WTC11 (cell line): Measurements from ENCODE around the gene NPAS3.

ENCODE experiments used
- ARID4B ChIP-seq: sonication (generic); formaldehyde crosslinking; IDR thresholded peaks from 2 replicates; pipeline ENCODE4 v1.8.0; 2023; ENCODE audit warnings: missing genetic modification reagents, mild to moderate bottlenecking, borderline replicate concordance
- ATF1 ChIP-seq: sonication (generic); formaldehyde crosslinking; IDR thresholded peaks from 2 replicates; pipeline ENCODE4 v1.8.1; 2023; ENCODE audit warnings: mild to moderate bottlenecking, moderate library complexity, missing genetic modification reagents
- ATF2 ChIP-seq: sonication (generic); formaldehyde crosslinking; IDR thresholded peaks from 2 replicates; pipeline ENCODE4 v1.8.1; 2022; ENCODE audit warnings: low read depth, missing genetic modification reagents, borderline replicate concordance
- ATF3 ChIP-seq: sonication (generic); formaldehyde crosslinking; conservative IDR thresholded peaks from 2 replicates; pipeline ENCODE4 v1.8.1; 2022; ENCODE audit warnings: mild to moderate bottlenecking, missing genetic modification reagents
- CBFB ChIP-seq: sonication (generic); formaldehyde crosslinking; IDR thresholded peaks from 2 replicates; pipeline ENCODE4 v1.8.1; 2022; ENCODE audit warnings: mild to moderate bottlenecking, low read depth, missing genetic modification reagents
- CTCF ChIP-seq: fragments of 200-600 bp; IDR thresholded peaks from 2 replicates; pipeline ENCODE4 v1.8.0; 2022; ENCODE audit warnings: antibody characterized with exemption
- E2F4 ChIP-seq: sonication (generic); formaldehyde crosslinking; IDR thresholded peaks from 2 replicates; pipeline ENCODE4 v1.8.1; 2022; ENCODE audit warnings: low read depth, mild to moderate bottlenecking, moderate library complexity, missing genetic modification reagents, borderline replicate concordance
- JUN ChIP-seq: sonication (generic); formaldehyde crosslinking; IDR thresholded peaks from 2 replicates; pipeline ENCODE4 v1.8.0; 2023; ENCODE audit warnings: mild to moderate bottlenecking, missing genetic modification reagents
- NR3C1 ChIP-seq: sonication (generic); formaldehyde crosslinking; conservative IDR thresholded peaks from 2 replicates; pipeline ENCODE4 v1.8.1; 2023; ENCODE audit warnings: low read depth, mild to moderate bottlenecking, missing genetic modification reagents
- ZNF317 ChIP-seq: sonication (generic); formaldehyde crosslinking; IDR thresholded peaks from 2 replicates; pipeline ENCODE4 v1.8.1; 2023; ENCODE audit warnings: low read depth, mild to moderate bottlenecking, moderate library complexity, missing genetic modification reagents, borderline replicate concordance
- TF ChIP-seq, protein P1 (sequence below): sonication (generic); formaldehyde crosslinking; IDR thresholded peaks from 2 replicates; pipeline ENCODE4 v1.8.0; 2022; ENCODE audit warnings: mild to moderate bottlenecking, missing genetic modification reagents
- TF ChIP-seq, protein P2 (sequence below): sonication (generic); formaldehyde crosslinking; conservative IDR thresholded peaks from 2 replicates; pipeline ENCODE4 v1.8.1; 2023; ENCODE audit warnings: mild to moderate bottlenecking, low read depth, missing genetic modification reagents, moderate library complexity
- TF ChIP-seq, protein P3 (sequence below): sonication (generic); formaldehyde crosslinking; IDR thresholded peaks from 2 replicates; pipeline ENCODE4 v1.8.0; 2022; ENCODE audit warnings: missing genetic modification reagents

DNA sequence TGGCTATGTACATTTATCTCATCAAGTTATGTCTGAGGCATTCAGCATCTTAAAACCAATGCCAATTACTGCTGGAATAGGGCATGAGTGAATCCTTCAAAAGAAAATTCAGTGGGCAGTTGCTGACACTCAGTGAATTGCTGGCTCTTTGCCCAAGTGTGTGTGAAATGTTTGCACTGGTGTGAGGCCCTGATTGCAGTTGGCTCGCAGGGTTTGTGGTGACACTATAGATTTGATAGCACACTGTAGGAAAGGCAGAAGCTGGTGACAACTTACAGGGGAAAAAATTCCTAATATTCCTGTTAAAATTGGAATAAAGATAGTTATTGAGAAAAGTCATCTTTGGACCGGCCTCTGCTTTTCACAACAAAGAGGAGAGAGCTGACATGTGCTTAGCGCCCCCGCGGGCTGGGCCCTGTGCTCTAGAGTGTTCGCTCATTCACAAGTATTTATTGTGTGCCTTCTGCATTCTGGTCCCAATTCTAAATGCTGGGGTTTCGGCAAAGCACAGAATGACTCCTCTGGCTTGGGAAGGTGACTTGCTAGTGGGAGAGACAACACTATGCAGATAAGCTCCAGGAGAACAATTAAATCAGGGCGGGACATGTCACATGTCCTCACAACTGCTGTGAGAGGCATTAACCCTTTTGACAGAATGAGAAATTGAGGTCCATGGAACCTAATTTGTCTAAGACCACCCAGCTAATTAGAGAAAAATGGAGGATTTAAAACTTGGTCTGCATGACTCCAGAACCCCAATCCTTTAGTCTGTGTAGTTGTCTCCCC is 418.7 kb downstream of the NPAS3 start:
- TF ChIP-seq JUN (CRISPR knock-in tag) (no peak), ZNF317 (CRISPR knock-in tag) (no peak), ATF2 (CRISPR knock-in tag) (no peak), NR3C1 (CRISPR knock-in tag) (no peak), ATF3 (CRISPR knock-in tag) (no peak), CTCF (no peak), ATF1 (CRISPR knock-in tag) (no peak), E2F4 (no peak), ARID4B (CRISPR knock-in tag) (no peak), CBFB (CRISPR knock-in tag) (no peak)
- TF ChIP-seq, protein P1, sequence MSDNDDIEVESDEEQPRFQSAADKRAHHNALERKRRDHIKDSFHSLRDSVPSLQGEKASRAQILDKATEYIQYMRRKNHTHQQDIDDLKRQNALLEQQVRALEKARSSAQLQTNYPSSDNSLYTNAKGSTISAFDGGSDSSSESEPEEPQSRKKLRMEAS (CRISPR knock-in tag): no peak
- TF ChIP-seq, protein P2, sequence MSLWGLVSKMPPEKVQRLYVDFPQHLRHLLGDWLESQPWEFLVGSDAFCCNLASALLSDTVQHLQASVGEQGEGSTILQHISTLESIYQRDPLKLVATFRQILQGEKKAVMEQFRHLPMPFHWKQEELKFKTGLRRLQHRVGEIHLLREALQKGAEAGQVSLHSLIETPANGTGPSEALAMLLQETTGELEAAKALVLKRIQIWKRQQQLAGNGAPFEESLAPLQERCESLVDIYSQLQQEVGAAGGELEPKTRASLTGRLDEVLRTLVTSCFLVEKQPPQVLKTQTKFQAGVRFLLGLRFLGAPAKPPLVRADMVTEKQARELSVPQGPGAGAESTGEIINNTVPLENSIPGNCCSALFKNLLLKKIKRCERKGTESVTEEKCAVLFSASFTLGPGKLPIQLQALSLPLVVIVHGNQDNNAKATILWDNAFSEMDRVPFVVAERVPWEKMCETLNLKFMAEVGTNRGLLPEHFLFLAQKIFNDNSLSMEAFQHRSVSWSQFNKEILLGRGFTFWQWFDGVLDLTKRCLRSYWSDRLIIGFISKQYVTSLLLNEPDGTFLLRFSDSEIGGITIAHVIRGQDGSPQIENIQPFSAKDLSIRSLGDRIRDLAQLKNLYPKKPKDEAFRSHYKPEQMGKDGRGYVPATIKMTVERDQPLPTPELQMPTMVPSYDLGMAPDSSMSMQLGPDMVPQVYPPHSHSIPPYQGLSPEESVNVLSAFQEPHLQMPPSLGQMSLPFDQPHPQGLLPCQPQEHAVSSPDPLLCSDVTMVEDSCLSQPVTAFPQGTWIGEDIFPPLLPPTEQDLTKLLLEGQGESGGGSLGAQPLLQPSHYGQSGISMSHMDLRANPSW (CRISPR knock-in tag): no peak
- TF ChIP-seq, protein P3, sequence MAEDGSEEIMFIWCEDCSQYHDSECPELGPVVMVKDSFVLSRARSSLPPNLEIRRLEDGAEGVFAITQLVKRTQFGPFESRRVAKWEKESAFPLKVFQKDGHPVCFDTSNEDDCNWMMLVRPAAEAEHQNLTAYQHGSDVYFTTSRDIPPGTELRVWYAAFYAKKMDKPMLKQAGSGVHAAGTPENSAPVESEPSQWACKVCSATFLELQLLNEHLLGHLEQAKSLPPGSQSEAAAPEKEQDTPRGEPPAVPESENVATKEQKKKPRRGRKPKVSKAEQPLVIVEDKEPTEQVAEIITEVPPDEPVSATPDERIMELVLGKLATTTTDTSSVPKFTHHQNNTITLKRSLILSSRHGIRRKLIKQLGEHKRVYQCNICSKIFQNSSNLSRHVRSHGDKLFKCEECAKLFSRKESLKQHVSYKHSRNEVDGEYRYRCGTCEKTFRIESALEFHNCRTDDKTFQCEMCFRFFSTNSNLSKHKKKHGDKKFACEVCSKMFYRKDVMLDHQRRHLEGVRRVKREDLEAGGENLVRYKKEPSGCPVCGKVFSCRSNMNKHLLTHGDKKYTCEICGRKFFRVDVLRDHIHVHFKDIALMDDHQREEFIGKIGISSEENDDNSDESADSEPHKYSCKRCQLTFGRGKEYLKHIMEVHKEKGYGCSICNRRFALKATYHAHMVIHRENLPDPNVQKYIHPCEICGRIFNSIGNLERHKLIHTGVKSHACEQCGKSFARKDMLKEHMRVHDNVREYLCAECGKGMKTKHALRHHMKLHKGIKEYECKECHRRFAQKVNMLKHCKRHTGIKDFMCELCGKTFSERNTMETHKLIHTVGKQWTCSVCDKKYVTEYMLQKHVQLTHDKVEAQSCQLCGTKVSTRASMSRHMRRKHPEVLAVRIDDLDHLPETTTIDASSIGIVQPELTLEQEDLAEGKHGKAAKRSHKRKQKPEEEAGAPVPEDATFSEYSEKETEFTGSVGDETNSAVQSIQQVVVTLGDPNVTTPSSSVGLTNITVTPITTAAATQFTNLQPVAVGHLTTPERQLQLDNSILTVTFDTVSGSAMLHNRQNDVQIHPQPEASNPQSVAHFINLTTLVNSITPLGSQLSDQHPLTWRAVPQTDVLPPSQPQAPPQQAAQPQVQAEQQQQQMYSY (CRISPR knock-in tag): no peak
